Hepatocyte (in vitro differentiated cells): Measurements from ENCODE around the gene PIANP.

Experiments
- CTCF ChIP-seq: fragments of 200-600 bp; sonication (generic); IDR thresholded peaks from 2 replicates; pipeline ENCODE4 v1.5.1; 2016; ENCODE audit warnings: antibody characterized with exemption, mild to moderate bottlenecking; ENCODE audit not compliant: poor library complexity
- EZH2 ChIP-seq: fragments of 200-600 bp; sonication (generic); IDR thresholded peaks from 2 replicates; pipeline ENCODE4 v1.6.1; 2016; ENCODE audit warnings: antibody characterized with exemption, mild to moderate bottlenecking, borderline replicate concordance
- EZH2phosphoT487 ChIP-seq: fragments of 200-600 bp; sonication (generic); IDR thresholded peaks from one replicate; pipeline ENCODE4 v1.6.1; 2018; ENCODE audit warnings: antibody characterized with exemption, mild to moderate bottlenecking, low read depth, moderate library complexity; ENCODE audit not compliant: unreplicated experiment, severe bottlenecking

GRCh38 chr12:6736754-6737153, 36.1 kb upstream of the PIANP start:
- no peak for TF ChIP-seq CTCF
- TF ChIP-seq EZH2: no peak
- no peak for TF ChIP-seq EZH2phosphoT487
